Spleen (tissue), 7 donors: Measurements from ENCODE around the gene NEO1.

Source experiments
- POLR2A ChIP-seq, 3 donors: fragments of 450-650 bp; IDR thresholded peaks; one replicate each; pipeline ENCODE4 v1.5.1; 2017; ENCODE audit warnings: antibody characterized with exemption in 3 of 3, mild to moderate bottlenecking in 1 of 3
- TF ChIP-seq, protein P1 (sequence below), 11 experiments: fragments of 200-600 bp in 7 of 11; fragments of 450-650 bp in 4 of 11; sonication (generic) in 4 of 11; IDR thresholded peaks in 8 of 11; conservative IDR thresholded peaks in 3 of 11; 1 replicate in 7 of 11; 2 replicates in 4 of 11; pipeline versions ENCODE4 v1.4.0 to v1.8.0; 2016 to 2021; ENCODE audit warnings: antibody characterized with exemption in 11 of 11, inconsistent platforms in 4 of 11, mild to moderate bottlenecking in 1 of 11
- donor health status: DM: no; HTN: no; CAD: no; lungs with moderate emphysema.
- donor health status: DM: no; HTN: no; CAD: no.
- donor health status: DM: no; HTN: no; CAD: no.

DNA sequence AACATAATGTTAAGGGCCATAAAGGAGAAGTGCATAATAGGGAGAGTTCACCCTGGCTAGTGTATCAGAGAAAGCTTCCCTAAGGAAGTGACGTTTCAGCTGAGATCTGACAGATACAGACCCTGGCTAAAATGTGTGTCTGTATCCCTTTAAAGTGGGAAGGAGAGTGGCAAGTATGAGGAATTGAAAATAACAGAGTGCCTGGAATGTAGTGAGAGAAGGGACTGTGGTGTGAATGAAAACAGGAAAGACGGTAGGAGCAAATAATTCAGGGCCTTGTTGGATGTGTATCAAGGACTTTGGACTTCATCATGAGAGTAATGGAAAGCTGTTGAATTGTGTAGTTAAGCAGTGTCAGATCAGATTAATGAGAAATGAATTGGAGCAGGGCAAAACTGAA lies 30.5 kb downstream of the NEO1 start:
- TF ChIP-seq, protein P1, sequence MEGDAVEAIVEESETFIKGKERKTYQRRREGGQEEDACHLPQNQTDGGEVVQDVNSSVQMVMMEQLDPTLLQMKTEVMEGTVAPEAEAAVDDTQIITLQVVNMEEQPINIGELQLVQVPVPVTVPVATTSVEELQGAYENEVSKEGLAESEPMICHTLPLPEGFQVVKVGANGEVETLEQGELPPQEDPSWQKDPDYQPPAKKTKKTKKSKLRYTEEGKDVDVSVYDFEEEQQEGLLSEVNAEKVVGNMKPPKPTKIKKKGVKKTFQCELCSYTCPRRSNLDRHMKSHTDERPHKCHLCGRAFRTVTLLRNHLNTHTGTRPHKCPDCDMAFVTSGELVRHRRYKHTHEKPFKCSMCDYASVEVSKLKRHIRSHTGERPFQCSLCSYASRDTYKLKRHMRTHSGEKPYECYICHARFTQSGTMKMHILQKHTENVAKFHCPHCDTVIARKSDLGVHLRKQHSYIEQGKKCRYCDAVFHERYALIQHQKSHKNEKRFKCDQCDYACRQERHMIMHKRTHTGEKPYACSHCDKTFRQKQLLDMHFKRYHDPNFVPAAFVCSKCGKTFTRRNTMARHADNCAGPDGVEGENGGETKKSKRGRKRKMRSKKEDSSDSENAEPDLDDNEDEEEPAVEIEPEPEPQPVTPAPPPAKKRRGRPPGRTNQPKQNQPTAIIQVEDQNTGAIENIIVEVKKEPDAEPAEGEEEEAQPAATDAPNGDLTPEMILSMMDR (IDR thresholded peaks at IDR 0.05 in 8 of 11, conservative IDR thresholded peaks at IDR 0.05 in 3 of 11) = no peak
- no peak for TF ChIP-seq POLR2A (IDR thresholded peaks at IDR 0.05)
